ELF-1 (cell line): Measurements from ENCODE around the gene C9orf43.
A peak's percentile ranks its signal among the peaks of the same experiment; 100 is the strongest.
"Not testable (repeated sequence)": the region's sequence is repeated elsewhere in the genome, so short reads cannot be mapped to it uniquely, and the experiment has no call there.

Experiments
- DNase-seq: peaks from one replicate; pipeline ENCODE4 v3.0.0-alpha.2; 2016; ENCODE audit warnings: low read depth, low spot score

Gene C9orf43

GRCh38 chr9:113416149-113416721 lies 5.7 kb downstream of the C9orf43 start:
- DNase-seq = no peak

GRCh38 chr9:113417370-113417769 lies 6.8 kb downstream of the C9orf43 start:
- DNase-seq = no peak

- no peak for DNase-seq
Observed at GRCh38 chr9:113421726-113422125, 11.2 kb downstream of the C9orf43 start.

GRCh38 chr9:113425072-113425471 lies 14.5 kb downstream of the C9orf43 start:
- no peak for DNase-seq

- no peak for DNase-seq
Observed at GRCh38 chr9:113426701-113427100, 16.2 kb downstream of the C9orf43 start.

GRCh38 chr9:113427629-113428028 lies 17.1 kb downstream of the C9orf43 start:
- DNase-seq = no peak

GRCh38 chr9:113428062-113428615 lies 17.6 kb downstream of the C9orf43 start:
- no peak for DNase-seq

- DNase-seq = no peak
Observed at GRCh38 chr9:113431191-113431590, 20.6 kb downstream of the C9orf43 start.

GRCh38 chr9:113436728-113437515 lies 26.4 kb downstream of the C9orf43 start:
- no peak for DNase-seq

GRCh38 chr9:113437716-113438115 lies 27.2 kb downstream of the C9orf43 start:
- DNase-seq = not testable (repeated sequence)

- no peak for DNase-seq
Observed at GRCh38 chr9:113444736-113445135, 34.2 kb downstream of the C9orf43 start.

- peak; percentile 19 for DNase-seq
Observed at GRCh38 chr9:113446323-113446740, 35.8 kb downstream of the C9orf43 start.

GRCh38 chr9:113449376-113449775 lies 38.8 kb downstream of the C9orf43 start:
- DNase-seq = no peak

- no peak for DNase-seq
Observed at GRCh38 chr9:113452113-113452605, 41.6 kb downstream of the C9orf43 start.

GRCh38 chr9:113454914-113455761 lies 44.6 kb downstream of the C9orf43 start:
- DNase-seq = peak; percentile 87

- peak; percentile 19 for DNase-seq
Observed at GRCh38 chr9:113456235-113456634, 45.7 kb downstream of the C9orf43 start.

GRCh38 chr9:113461285-113461684 lies 50.7 kb downstream of the C9orf43 start:
- no peak for DNase-seq

- DNase-seq = no peak
Observed at GRCh38 chr9:113461943-113462342, 51.4 kb downstream of the C9orf43 start.

- no peak for DNase-seq
Observed at GRCh38 chr9:113462781-113463286, 52.3 kb downstream of the C9orf43 start.

GRCh38 chr9:113463418-113464285 lies 53.1 kb downstream of the C9orf43 start, which contains the start of gene RGS3:
TSS of gene RGS3 (plus strand) at chr9:113463727. CDS start at chr9:113463803, 76 bp downstream.
- peak; percentile 84 for DNase-seq

GRCh38 chr9:113464286-113464660 lies 53.7 kb downstream of the C9orf43 start:
- DNase-seq = no peak
